Stimulated activated CD8-positive, alpha-beta memory T cell treated with anti-CD3 and anti-CD28 coated beads, Interleukin-15, amount 100 ng/mL, for 1 hour (primary cell): ENCODE results near the gene NCR3LG1.

Experiments used
- DNase-seq: peaks from one replicate; pipeline ENCODE4 v3.0.0-alpha.2; 2020; ENCODE audit warnings: low read depth

Gene NCR3LG1

GRCh38 chr11:17369684-17370243 lies 18.2 kb downstream of the NCR3LG1 start:
- DNase-seq = no peak

GRCh38 chr11:17371614-17372013 lies 20.0 kb downstream of the NCR3LG1 start:
- DNase-seq = no peak

DNA sequence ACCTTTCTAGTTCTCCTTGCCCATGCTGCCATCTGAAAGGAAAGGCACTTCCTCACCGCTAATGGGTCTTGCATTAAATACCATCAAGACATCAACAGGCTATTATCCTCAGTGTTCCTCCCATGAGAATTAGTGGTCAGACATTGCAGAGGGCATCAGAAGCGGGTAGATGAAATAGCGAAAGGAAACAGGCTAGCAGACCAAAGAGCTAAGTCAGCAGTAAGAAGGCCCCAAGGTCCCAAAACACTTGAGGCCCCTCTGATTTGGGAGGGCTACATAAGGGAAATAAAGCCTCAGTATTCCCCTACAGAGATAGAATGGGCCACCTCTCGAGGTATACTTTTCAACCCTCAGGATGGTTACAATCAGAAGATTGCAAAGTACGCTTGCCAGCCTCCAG lies 23.9 kb downstream of the NCR3LG1 start:
- DNase-seq = no peak

GRCh38 chr11:17376493-17376892 lies 24.9 kb downstream of the NCR3LG1 start:
- no peak for DNase-seq

DNA sequence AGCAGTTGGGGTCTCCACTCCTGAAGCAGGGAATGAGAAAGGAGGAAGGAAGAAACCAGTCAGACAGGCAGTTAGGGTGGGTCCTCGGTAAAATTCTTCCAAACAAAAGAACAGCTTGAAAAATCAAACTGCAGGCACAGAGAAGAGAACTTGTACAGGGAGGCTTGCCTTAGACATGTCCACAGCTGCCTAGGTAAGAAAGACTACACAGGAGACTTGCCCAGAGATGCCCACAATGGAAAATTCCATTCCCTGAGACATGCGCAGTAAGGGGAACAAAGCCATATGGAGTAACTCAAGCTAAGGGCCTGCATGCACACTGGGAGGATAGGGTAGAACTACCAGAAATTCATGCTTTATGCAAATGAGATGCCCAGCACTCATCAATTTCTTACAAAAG lies 27.1 kb downstream of the NCR3LG1 start:
- no peak for DNase-seq

- no peak for DNase-seq
These were observed 28.0 kb downstream of the NCR3LG1 start for GRCh38 chr11:17379383-17380180.

DNA sequence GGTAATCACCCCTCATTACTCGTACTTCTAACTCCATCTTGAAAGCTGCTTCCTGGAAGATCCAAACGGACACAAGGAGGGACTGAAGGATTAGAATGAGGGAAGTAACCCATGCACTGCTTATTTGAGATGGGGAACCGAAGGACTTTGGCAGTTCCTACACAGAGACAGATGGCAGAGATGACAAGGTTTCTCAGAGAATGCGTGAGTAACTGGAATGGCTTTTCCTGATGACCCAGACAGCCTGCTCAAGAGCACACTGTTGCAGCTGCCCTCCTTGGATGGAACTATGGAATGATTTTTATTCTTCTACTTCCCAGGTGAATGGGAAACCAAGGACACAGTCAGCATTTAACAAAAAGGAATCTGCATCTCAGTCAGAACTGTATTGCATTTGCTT lies 29.6 kb downstream of the NCR3LG1 start:
- DNase-seq = no peak

GRCh38 chr11:17382046-17382728 lies 30.6 kb downstream of the NCR3LG1 start:
- DNase-seq = no peak

GRCh38 chr11:17383461-17383860 lies 31.9 kb downstream of the NCR3LG1 start:
- DNase-seq = no peak

DNA sequence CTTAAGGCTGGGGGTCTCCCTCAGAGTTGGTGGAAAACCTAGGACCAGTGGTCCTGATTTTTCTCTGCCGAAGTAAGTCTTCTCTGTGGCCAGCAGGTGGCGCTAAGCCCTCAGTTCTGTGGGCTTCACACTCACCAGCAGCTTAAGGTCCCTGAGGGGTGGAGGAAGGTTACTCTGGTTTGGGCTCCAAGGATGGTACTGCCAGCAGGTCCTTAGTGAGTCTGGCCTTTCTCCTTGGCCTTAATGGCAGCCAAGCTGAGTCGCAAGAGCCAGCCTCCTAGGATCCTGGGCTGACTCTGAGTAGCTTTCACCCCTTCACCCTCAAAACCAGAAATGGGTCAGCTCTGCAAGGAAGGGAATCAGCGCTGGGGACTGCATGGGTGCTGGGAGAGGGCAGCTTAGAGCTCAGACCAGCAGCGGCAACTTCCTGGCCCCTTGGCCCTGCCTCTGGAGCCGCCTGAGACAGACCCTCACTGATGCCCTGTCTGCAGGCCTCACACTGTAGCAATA lies 32.5 kb downstream of the NCR3LG1 start:
- DNase-seq = peak; percentile 56

DNA sequence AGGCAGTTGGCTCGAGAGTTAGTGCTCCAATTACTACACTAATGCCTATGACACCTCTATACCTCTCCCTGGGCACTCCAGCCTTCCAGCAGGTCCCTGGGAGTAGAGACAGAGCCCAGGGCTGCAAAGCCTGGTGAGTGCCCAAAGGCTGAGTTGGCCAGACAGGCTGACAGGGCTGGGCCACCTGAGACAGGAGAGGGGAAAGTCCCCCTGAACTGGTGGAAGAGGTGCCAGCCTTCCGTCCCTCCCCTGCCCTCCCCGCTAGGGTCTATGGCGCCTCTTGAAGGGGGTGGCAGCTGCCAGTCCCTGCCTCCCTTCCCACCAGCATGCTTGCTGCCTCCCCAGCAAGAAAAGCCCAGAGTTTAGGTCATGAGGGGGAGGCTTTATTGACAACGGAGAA lies 33.9 kb downstream of the NCR3LG1 start:
- no peak for DNase-seq

DNA sequence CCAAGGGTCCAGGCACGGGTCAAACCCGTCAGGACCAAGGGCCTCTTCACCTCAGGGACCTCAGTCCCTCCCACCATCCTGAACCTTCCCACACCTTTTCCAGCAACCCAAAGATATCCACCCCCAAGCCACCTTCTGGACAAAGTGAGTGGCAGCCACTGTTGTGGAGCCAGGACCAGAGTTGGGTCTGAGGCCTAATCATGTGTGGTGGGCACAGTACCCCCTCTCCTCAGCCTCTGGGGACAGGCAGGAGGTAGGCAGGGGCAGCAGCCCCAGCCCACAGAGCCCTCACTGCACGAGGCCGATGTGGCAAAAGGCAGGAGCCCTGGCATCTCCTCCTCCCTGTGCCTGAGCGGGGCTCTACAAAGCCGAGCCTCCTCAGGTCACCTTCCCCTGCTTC lies 34.3 kb downstream of the NCR3LG1 start:
- no peak for DNase-seq

DNA sequence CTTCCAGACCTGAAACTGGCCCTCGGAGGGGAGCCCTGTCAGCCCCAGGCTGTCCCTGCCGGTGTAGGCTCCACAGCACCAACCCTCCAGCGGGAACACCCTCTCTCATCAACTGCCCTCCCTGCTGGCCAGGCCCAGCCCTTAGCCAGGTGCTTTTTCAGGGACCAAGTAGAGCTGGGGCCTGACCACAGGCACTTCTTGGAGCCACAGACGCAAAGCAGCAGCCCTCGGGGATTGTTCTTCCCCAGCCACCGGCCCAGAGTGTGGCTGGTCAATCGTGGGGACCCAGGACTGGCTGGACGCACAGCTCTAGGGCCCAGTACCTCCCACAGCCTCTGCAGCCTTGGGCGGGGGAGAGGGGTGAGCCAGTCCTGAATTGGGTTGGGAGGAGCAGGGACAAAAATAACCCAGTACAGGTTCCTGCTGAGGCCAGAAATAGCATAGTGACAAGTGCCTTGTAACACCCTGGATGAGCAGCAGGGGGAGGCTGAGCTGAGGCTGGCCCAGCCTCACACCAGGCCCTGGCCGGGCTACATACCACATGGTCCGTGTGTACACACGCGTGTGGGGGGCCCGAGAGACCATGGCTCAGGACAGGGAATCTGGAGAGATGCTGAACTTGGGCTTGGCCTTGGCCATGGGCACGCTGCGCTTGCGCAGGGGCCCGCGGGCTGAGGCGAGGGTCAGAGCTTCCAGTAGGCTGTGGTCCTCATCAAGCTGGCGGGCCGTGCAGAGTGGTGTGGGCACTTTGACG lies 34.9 kb downstream of the NCR3LG1 start:
- DNase-seq = no peak

DNA sequence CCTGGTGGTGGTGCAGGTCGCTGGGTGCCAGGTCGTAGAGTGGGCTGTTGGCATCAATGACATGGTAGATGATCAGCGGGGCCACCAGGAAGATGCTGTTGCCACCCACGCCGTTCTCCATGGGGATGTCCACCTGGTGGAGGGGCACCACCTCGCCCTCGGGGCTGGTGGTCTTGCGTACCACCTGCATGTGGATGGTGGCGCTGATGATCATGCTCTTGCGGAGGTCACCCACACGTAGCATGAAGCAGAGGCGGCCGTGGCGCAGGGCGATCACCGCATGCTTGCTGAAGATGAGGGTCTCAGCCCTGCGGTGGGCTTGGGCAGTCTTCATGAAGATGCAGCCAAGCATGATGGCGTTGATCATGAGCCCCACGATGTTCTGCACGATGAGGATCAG lies 35.7 kb downstream of the NCR3LG1 start:
- no peak for DNase-seq

GRCh38 chr11:17387811-17388210 lies 36.2 kb downstream of the NCR3LG1 start:
- DNase-seq = no peak

DNA sequence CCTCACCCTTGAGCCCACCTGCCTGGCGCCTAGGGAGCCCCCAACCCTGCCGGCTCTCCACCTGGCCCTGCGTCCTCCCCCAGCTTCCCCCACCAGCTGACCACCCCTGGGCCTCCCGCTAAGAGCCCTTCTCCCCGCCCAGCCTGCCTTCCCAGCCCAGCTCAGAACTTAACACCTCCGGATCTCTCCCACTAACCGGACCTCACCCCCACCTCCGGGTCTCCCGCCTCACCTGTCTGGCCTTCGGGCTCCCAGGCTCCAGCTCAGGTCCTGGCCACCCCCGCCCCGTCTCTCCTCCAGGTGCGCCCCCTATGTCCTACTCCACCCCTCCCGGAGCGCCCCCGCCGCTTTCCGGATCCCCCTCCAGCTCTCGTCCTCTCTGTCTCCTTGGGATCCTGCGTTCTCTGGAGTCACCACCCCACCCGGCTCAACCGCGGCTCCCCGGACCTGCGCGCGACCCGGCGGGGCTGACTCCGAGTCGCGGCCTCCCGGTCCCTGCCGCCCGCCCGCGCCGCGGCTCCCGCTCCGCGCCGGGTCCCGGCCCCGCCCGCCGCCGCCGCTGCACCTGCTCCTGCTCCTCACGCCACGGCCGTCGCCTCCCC lies 37.1 kb downstream of the NCR3LG1 start, which contains the start of gene KCNJ11:
Gene KCNJ11, minus strand, starts transcription at position 51 of the 602 bp plus-strand sequence. CDS start 568 bp downstream, outside the sequence.
- peak; percentile 8 for DNase-seq

- DNase-seq = peak; percentile 66
These were observed 37.8 kb downstream of the NCR3LG1 start for GRCh38 chr11:17389211-17389956.

GRCh38 chr11:17389957-17390649 lies 38.5 kb downstream of the NCR3LG1 start:
- DNase-seq = no peak

DNA sequence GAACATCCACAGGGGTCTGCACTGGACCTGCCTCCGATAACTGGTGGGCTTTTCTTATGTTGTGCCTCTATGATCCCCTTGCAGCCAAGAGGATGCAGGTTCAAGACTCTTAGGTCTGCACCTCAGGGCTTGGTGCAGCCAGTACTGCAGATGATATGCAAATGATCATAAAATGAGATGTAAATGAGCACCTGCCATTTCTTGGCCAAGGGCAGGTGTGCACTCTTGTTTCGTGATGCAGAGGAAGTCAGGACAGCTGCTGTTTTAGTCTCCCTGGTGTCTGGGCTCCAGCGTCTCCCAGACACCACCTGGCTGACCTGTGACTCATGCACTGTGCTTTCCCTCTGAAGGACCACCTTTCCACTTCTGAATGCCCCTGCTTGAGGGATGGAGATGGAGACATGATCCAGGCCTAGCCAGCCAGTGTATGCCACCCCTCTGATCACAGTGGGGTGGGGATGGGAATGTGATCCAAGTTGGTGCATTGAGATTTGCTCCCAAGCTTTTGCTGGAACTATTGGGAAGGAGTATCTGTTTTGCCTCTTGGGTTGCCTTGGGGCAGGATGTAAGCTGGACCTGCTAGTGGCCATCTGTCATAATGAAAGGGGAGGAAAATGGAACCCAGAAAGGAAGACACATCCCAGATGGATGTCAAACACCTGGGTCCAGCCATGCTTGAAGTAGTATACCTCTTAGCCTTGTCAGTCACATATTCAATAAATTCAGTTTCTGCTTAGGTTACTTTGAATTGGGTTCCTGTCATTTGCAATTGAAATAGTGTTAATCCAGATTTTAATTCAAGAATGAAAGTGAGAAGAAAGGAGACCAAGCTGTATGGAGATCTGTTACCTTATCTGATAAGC lies 40.1 kb downstream of the NCR3LG1 start:
- DNase-seq = no peak
